Parietal lobe (tissue), 1 donor: ENCODE measurements around the gene PGK1. TPM values are rescaled to one million over a fixed set of nuclear protein-coding genes. Genes with fewer than 3 reads are reported as not detected.

Experiments used
- total RNA-seq: library from RNA; depleted of rRNA; stranded (reverse); fragments of >200 nt; gene quantifications from one replicate; pipeline ENCODE4 v1.2.3, GENCODE V29; 2014

PGK1 gene
- total RNA-seq = 73.2 TPM

DNA sequence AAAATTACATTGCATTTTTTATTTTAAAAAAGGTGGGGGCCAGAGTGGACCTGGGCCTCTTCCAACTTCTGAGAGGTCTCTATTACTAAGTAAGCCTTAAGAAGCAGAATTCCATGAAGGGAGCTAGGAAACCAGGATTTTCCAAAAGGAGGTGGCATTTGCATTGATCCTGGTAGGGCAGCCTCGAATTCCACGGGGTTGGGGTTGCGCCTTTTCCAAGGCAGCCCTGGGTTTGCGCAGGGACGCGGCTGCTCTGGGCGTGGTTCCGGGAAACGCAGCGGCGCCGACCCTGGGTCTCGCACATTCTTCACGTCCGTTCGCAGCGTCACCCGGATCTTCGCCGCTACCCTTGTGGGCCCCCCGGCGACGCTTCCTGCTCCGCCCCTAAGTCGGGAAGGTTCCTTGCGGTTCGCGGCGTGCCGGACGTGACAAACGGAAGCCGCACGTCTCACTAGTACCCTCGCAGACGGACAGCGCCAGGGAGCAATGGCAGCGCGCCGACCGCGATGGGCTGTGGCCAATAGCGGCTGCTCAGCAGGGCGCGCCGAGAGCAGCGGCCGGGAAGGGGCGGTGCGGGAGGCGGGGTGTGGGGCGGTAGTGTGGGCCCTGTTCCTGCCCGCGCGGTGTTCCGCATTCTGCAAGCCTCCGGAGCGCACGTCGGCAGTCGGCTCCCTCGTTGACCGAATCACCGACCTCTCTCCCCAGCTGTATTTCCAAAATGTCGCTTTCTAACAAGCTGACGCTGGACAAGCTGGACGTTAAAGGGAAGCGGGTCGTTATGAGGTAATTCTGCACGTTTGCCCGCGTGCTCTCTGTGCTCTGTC is at the start of gene PGK1:
TSS of gene PGK1 (plus strand) at position 626 of the 824 bp plus-strand sequence. CDS start at position 719, 93 bp downstream.

DNA sequence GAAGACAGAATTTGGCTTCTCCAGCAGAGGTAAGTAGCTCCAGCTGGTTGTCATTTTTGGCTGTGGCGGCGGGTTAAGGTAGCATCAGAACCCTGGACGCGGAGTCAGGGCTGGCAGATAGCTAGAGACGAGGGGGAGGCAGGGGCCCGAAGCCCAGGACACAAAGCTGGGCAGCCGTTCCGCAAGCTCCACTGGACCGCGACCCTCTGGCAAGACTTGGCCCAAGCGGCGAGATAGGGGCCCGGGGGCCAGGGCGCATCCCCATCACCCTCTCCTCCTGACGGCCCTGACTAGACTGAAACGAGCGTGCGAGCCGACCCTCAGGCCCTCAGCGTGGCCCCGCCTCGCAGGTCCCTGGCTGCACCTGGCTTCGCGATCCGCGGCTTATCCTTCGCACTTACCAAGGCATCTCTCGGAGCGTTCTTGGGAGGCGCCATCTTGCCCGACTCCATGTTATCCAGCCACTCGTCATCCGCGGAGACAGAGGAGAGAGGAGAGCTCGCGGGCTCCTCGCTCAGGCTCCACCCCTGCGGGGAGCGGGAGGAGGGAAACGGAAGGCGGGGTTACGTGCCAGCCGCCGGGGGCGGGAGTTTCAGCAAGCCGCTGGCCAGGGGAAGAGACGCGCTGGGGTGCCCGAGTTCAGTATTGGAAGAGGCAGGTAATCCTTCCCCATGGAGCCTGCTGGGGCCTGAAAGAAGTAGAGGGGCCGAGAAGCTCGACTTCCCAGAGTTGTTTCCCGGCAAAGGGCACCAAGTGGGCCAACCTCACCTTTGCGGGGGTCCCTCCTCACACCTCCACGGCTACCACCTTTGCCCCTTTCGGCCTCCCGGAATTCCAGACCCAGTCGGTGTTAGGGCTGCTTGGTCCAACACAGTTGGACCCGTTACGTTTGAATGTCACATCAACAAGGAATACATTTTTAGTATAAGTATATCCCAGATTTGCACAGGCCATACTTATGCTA is 35.4 kb downstream of the PGK1 start, which contains the start of gene TAF9B:
TSS of gene TAF9B (minus strand) at position 491 of the 964 bp plus-strand sequence. CDS start at position 452, 39 bp downstream.

Other genes with a start within 250 kb of the PGK1 start
- gene MAGT1, start 208.8 kb upstream of the PGK1 start, total RNA-seq = 14.7 TPM
- 128 TPM for gene COX7B, start 204.8 kb upstream of the PGK1 start, total RNA-seq
- gene ATP7A, start 193.6 kb upstream of the PGK1 start, total RNA-seq = 21.0 TPM
- gene PGAM4, start 134.6 kb upstream of the PGK1 start, total RNA-seq = not detected
- 32.6 TPM for gene TAF9B, start 35.4 kb downstream of the PGK1 start, total RNA-seq
- gene CYSLTR1, start 223.4 kb downstream of the PGK1 start, total RNA-seq = 0.63 TPM